ENCODE data around the gene EBPL.

Gene EBPL

DNA sequence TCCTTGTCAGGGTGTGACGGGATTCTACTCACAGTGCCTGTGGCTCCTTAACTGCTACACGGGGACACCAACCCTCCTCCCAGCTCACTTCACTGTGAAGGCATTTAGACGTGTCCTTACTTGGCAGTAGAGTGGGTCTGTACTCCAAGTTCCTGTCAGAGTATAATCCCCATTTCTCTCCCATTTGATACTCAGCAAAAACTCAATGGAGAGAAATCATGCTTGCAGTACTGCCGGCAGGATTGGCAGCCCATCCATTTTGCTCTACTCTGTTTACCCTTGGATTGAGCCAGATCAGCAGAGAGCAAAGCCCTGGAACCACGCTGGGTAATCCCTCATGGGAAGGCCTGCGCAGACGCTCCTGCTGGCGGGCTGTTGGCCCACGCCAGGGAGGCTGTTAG is 34.0 kb downstream of the EBPL start:
- DNase-seq (ENCODE audit: low spot score in 2 of 2) (no peak), ATAC-seq (replicated peaks; ENCODE audit: extremely low read depth, poor library complexity, severe bottlenecking) (no peak)
- Mint-ChIP-seq H3K27me3 (no peaks in the 10 kb centered on the region), H3K36me3 (ENCODE audit: insufficient read depth) (peaks cover 4% of the 10 kb centered on the region), H3K4me1 (no peaks in the 10 kb centered on the region), H3K27ac (ENCODE audit: low read depth) (no peak overlapping the region), H3K4me3 (no peak overlapping the region), H3K9me3 (no peaks in the 10 kb centered on the region)

DNA sequence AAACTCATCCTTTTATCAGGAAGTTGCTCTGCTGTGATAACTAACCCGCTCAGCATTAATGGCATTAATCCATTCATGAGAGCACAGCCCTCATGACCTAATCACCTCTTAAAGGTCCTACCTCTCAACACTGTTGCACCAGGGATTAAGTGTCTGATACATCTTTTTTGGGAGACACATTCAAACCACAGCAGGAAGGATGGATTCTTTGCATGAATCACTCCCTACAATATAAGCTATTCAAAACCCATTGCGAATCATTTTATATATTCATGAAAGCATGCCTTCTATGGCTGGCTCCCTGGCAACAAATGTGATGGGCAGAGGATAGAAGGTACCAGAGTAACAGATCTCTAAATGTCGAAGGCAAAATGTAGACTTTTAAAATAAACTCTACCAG is 35.4 kb downstream of the EBPL start:
- no peaks in the 10 kb centered on the region for H3K36me3 Mint-ChIP-seq (ENCODE audit: insufficient read depth)
- no peak for DNase-seq (ENCODE audit: low spot score in 2 of 2)
- H3K4me3 Mint-ChIP-seq, result no peak overlapping the region
- H3K4me1 Mint-ChIP-seq, result no peaks in the 10 kb centered on the region
- no peak overlapping the region for H3K27ac Mint-ChIP-seq (ENCODE audit: low read depth)
- H3K27me3 Mint-ChIP-seq, result no peaks in the 10 kb centered on the region
- no peak for ATAC-seq (replicated peaks; ENCODE audit: extremely low read depth, poor library complexity, severe bottlenecking)
- H3K9me3 Mint-ChIP-seq, result no peaks in the 10 kb centered on the region

DNA sequence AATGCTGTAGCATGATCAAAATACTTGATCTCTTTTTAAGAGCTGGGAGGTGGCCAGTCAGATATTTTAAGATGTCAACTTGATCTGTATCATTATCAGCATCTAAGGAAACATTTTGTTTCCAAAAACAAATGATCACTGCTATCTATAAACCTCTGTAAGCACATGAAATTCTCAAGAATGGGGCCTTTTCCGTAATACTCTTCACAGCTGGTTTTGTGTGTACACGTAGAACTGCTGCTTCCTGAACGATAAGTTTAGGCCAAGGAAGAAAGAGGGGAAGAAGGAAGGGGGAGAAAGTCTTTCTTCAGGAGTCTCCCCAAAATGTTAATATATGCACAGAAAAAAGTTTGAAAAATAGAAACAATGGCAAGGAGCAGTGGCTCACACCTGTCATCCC is 37.3 kb downstream of the EBPL start:
- Mint-ChIP-seq H3K9me3 (no peaks in the 10 kb centered on the region), H3K27ac (ENCODE audit: low read depth) (no peak overlapping the region), H3K27me3 (no peaks in the 10 kb centered on the region), H3K4me1 (no peaks in the 10 kb centered on the region), H3K36me3 (ENCODE audit: insufficient read depth) (no peaks in the 10 kb centered on the region), H3K4me3 (no peak overlapping the region)
- ATAC-seq (replicated peaks; ENCODE audit: extremely low read depth, poor library complexity, severe bottlenecking) (no peak), DNase-seq (ENCODE audit: low spot score in 2 of 2) (no peak)

DNA sequence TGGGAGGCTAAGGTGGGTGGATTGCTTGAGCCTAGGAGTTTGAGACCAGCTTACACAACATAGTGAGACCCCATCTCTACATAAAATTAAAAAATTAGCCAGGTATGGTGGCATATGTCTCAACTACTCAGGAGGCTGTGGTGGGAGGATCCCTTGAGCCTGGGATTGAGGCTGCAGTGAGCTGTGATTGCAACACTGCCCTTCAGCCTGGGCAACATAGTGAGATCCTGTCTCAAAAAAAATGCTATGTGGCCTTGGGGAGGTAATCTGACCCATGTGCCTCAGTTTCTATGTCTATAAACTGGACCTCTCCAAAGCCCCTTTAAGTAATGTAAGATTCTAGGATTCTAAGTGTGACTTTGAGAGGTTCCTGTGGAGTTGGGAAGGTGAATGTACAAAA is 37.8 kb downstream of the EBPL start:
- Mint-ChIP-seq H3K4me3 (no peak overlapping the region), H3K4me1 (no peaks in the 10 kb centered on the region), H3K9me3 (no peaks in the 10 kb centered on the region), H3K36me3 (ENCODE audit: insufficient read depth) (no peaks in the 10 kb centered on the region), H3K27ac (ENCODE audit: low read depth) (no peak overlapping the region), H3K27me3 (no peaks in the 10 kb centered on the region)
- ATAC-seq (replicated peaks; ENCODE audit: extremely low read depth, poor library complexity, severe bottlenecking) (no peak), DNase-seq (ENCODE audit: low spot score in 2 of 2) (no peak)

DNA sequence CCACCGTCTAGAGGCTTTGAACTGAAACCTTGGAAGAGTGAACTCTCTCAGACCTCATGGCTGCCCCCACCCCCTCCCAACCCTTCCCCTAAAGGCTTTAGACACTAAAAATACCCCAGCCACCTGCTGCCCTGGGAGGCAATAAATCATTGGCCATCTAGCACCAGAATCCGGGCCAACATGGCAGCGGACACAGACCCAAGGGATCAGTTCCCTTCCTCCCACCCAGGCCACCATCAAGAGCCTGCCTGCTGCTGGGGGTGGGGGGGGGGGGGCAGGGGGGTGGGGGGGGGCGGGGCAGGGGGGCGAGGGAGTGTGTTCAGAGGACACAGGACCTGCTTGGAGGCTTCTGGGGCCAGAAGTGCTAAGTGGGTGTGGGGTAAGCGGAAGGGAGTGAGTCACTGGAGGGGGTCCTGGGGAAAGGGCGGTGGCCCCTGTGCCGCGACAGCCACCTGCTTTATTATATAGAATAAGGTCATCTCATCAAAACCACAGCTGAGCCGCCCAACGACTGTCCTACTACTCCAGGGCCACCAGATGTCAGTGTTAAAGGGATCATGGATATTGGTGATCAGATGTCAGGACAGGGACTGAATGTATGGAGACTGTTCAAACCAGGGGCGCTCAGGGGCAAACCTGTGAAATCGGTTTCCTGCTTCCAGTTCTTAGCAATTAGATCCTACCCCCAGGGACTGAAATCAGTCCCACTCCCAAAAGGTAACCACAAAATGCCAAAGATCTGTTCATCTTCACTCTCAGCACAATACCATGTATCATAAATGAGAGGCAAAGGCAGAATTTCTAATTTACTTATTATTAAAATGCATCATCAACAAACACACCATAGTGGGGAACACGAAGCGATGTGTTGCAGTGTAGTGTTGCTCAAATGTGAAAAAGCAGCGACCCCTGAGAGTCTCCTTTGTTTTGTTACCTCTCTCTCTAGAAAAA is 38.7 kb downstream of the EBPL start:
- H3K36me3 Mint-ChIP-seq (ENCODE audit: insufficient read depth), result no peaks in the 10 kb centered on the region
- ATAC-seq (replicated peaks; ENCODE audit: extremely low read depth, poor library complexity, severe bottlenecking) (no peak), DNase-seq (ENCODE audit: low spot score in 2 of 2) (no peak)
- H3K4me3 Mint-ChIP-seq, result no peak overlapping the region
- H3K4me1 Mint-ChIP-seq, result no peaks in the 10 kb centered on the region
- no peak overlapping the region for H3K27ac Mint-ChIP-seq (ENCODE audit: low read depth)
- no peaks in the 10 kb centered on the region for H3K27me3 Mint-ChIP-seq
- H3K9me3 Mint-ChIP-seq, result no peaks in the 10 kb centered on the region

DNA sequence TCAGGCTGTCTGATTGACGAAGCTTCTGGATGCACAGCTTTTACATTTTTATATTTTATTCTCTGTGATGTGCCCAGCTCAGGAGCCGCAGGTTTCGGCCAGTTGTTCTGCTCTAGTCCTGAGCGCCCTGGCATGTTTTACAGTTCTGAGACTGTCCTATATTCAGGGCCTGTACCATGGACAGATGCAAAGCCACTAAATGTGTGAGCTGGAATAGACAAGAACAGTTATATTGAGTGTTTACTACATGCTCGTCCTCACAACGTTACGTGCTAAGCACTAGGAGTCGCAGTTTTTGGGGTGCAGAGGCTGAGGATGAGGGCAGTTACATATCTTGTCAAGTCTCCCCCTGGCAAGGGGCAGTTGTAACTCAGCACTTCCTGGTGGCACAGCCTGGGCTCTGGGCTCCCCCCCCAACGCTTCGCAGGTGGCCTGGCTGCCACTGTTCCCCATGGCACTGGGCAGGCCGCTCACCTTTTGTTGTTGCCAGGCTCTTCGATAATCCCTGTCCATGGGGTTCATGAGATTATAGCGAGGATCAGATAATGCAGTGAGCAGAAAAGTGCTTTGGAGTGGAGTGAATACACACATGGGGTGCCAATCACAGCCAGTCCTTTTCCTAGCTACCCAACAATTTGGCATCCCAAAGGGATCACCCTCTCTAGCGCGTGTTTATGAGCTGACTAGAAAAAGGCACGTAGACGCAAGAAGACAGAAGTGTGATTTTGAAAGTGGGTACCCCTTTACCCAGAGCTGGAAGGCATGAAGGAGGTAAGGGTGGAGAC is 39.5 kb downstream of the EBPL start:
- no peak for ATAC-seq (replicated peaks; ENCODE audit: extremely low read depth, poor library complexity, severe bottlenecking)
- Mint-ChIP-seq H3K9me3 (no peaks in the 10 kb centered on the region), H3K27ac (ENCODE audit: low read depth) (no peak overlapping the region)

DNA sequence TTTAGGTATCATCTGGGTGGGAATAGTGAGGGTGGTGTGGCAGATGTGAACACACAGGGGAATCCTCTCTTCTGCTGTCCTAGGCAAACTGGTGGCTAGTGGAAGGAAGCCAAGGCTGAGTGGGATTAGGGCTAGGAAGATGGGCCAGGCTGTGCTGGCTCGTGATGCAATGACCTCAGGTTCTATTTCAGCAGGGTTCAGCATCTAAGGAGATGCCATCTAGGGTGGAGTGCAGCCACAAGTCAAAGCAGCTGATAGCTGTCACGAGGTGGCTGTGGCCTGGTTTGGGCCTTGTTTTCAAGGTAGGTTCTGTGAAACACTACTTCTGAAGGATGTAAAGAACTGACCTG is 41.3 kb downstream of the EBPL start:
- H3K27ac Mint-ChIP-seq (ENCODE audit: low read depth), result no peak overlapping the region
- no peaks in the 10 kb centered on the region for H3K36me3 Mint-ChIP-seq (ENCODE audit: insufficient read depth)
- H3K9me3 Mint-ChIP-seq, result no peaks in the 10 kb centered on the region
- ATAC-seq (replicated peaks; ENCODE audit: extremely low read depth, poor library complexity, severe bottlenecking) (no peak), DNase-seq (ENCODE audit: low spot score in 2 of 2) (no peak)
- H3K4me3 Mint-ChIP-seq, result no peak overlapping the region
- H3K4me1 Mint-ChIP-seq, result peaks cover 6% of the 10 kb centered on the region
- H3K27me3 Mint-ChIP-seq, result no peaks in the 10 kb centered on the region

More for the DNA sequence above, 39.5 kb downstream of the EBPL start:
- no peak overlapping the region for H3K4me3 Mint-ChIP-seq
- no peak for DNase-seq (ENCODE audit: low spot score in 2 of 2)
- H3K36me3 Mint-ChIP-seq (ENCODE audit: insufficient read depth), result no peaks in the 10 kb centered on the region
- H3K27me3 Mint-ChIP-seq, result no peaks in the 10 kb centered on the region
- no peaks in the 10 kb centered on the region for H3K4me1 Mint-ChIP-seq

DNA sequence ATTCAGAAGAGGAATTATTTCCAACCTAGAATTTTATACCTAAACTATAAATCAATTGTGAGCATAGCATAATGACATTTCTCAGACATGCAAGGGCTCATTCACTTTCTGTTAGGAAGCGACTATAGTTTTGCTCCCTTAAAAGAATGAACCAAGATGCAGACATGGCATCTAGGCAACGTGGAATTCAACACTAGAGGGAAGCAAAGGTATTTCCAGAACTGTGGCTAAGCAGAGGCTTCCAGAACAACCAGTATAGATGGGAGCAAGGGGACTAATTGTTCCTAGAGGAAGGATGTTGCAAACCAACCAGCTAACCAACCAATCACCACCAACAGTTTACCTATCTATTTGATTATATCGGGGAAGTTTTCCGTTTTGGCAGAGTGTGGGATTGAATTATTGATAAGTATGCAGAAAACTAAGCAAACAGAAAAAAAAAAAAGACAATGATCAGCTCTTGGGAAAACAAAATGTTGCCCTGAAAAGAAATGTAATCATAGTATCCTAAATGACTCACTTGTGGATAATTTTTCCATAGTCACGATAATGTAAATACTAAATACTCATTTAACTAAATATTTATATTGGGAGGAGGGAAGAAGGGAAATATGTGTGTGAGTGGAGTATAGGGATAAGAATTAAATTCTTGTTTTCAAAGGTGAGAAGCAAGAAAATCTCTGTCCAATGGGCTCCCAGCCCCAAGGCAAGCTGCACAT is 41.9 kb downstream of the EBPL start:
- no peaks in the 10 kb centered on the region for H3K9me3 Mint-ChIP-seq
- no peak overlapping the region for H3K4me3 Mint-ChIP-seq
- no peak for DNase-seq (ENCODE audit: low spot score in 2 of 2)
- no peaks in the 10 kb centered on the region for H3K27me3 Mint-ChIP-seq
- ATAC-seq (replicated peaks; ENCODE audit: extremely low read depth, poor library complexity, severe bottlenecking), result no peak
- H3K4me1 Mint-ChIP-seq, result peaks cover 6% of the 10 kb centered on the region
- no peak overlapping the region for H3K27ac Mint-ChIP-seq (ENCODE audit: low read depth)
- no peaks in the 10 kb centered on the region for H3K36me3 Mint-ChIP-seq (ENCODE audit: insufficient read depth)

DNA sequence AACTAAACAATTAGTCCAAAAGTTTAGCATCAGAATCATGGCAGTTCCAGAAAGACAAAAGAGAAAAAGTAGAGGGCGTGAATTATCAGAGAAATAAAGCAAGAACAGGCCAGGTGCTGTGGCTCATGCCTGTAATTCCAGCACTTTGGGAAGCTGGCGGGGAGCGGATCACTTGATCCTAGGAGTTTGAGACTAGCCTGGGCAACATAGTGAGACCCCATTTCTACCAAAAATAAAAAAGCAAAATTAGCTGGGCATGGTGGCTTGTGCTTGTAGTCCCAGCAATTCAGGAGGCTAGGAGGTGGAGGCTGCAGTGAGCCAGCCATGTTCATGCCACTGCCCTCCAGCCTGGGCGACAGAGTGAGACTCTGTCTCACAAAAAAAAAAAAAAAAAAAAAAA is 44.6 kb downstream of the EBPL start:
- Mint-ChIP-seq H3K4me1 (peaks cover 6% of the 10 kb centered on the region), H3K27ac (ENCODE audit: low read depth) (no peak overlapping the region), H3K27me3 (no peaks in the 10 kb centered on the region), H3K9me3 (no peaks in the 10 kb centered on the region), H3K4me3 (no peak overlapping the region), H3K36me3 (ENCODE audit: insufficient read depth) (peaks cover 2% of the 10 kb centered on the region)
- ATAC-seq (replicated peaks; ENCODE audit: extremely low read depth, poor library complexity, severe bottlenecking) (no peak), DNase-seq (ENCODE audit: low spot score in 2 of 2) (no peak)

DNA sequence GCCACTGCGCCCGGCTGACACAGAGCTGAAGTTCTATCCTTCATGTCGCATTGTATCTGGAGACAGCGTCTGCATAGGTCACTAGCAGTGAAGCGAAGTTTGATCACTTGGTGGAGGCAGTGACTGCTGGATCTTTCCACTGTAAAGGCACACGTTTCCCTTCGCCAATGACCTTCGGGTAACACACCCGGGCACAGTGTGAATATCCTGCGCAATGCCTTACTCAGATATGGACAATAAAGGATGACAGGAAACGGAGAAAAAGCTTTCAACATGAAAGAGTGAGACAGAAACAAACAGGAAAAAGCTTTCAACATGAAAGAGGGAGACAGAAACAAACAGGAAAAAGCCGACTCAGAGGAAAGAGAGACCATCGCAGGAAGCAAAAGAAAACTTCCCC is 45.8 kb downstream of the EBPL start:
- ATAC-seq (replicated peaks; ENCODE audit: extremely low read depth, poor library complexity, severe bottlenecking), result no peak
- H3K27me3 Mint-ChIP-seq, result no peaks in the 10 kb centered on the region
- no peaks in the 10 kb centered on the region for H3K9me3 Mint-ChIP-seq
- H3K36me3 Mint-ChIP-seq (ENCODE audit: insufficient read depth), result peaks cover 2% of the 10 kb centered on the region
- no peak overlapping the region for H3K4me3 Mint-ChIP-seq
- H3K4me1 Mint-ChIP-seq, result peaks cover 6% of the 10 kb centered on the region
- H3K27ac Mint-ChIP-seq (ENCODE audit: low read depth), result peak overlapping the region; percentile 16
- no peak for DNase-seq (ENCODE audit: low spot score in 2 of 2)

DNA sequence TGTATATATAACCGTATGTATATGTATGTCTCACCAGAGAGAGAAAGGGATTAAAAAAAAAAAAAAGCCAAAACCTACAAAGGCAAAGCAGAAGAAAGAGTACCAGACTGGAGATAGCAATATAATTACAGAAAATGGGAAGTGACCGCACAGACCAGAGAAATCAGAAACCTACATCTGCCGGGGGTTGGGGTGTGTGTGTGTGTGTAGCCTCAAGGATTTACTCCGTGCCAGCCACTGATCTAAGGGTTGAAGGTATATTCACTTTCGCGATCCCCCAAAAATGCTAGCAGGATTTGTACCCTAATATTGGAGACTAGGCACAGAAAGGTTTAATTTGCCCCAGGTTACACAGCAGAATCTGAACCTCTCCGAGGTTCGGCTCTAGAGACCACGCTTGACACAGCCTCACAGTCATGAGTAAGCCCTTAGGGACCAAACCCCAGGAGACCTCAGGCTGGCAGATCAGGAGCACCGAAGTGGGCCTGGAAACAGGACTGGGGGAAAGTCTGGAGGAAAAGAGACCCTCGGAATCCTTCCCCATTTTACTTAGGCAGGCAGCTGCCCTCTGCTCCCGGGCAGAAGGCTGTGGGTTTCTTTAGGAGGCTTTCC is 48.1 kb downstream of the EBPL start:
- ATAC-seq (replicated peaks; ENCODE audit: extremely low read depth, poor library complexity, severe bottlenecking), result no peak
- Mint-ChIP-seq H3K9me3 (no peaks in the 10 kb centered on the region), H3K4me3 (no peak overlapping the region), H3K27ac (ENCODE audit: low read depth) (no peak overlapping the region), H3K36me3 (ENCODE audit: insufficient read depth) (peaks cover 2% of the 10 kb centered on the region), H3K4me1 (peaks cover 6% of the 10 kb centered on the region), H3K27me3 (no peaks in the 10 kb centered on the region)
- no peak for DNase-seq (ENCODE audit: low spot score in 2 of 2)

DNA sequence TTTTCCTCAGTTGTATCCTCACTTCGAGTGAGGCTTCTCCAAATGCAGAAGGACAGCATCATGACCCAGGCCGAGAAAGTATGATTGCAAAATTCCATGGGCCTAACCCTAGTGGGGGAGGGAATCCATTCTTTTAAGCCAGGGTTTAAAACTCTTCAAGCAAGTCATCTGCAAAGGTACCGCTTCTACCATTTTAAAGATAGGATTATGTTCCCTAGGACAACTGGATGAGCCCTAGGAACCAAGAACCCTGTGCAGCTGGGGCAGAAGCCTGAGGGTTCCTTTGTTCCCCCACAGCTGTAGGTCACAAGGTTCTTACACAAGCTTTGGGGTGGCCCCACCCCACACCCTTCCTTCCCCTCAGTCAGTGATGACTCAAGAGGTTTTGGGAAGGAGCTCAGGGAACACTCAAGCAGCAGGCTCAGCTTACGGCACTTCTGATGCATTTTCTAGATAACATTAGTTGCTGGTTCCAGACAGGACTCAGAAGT is 49.4 kb downstream of the EBPL start:
- ATAC-seq (replicated peaks; ENCODE audit: extremely low read depth, poor library complexity, severe bottlenecking) (no peak), DNase-seq (ENCODE audit: low spot score in 2 of 2) (no peak)
- no peak overlapping the region for H3K4me3 Mint-ChIP-seq
- H3K27me3 Mint-ChIP-seq, result no peaks in the 10 kb centered on the region
- H3K27ac Mint-ChIP-seq (ENCODE audit: low read depth), result no peak overlapping the region
- H3K36me3 Mint-ChIP-seq (ENCODE audit: insufficient read depth), result peaks cover 2% of the 10 kb centered on the region
- no peaks in the 10 kb centered on the region for H3K9me3 Mint-ChIP-seq
- H3K4me1 Mint-ChIP-seq, result peaks cover 6% of the 10 kb centered on the region
